ENCODE measurements around the gene NPB. TPM values are rescaled to one million over a fixed set of nuclear protein-coding genes. Genes with fewer than 3 reads are reported as not detected.
"Not testable (repeated sequence)": the region's sequence is repeated elsewhere in the genome, so short reads cannot be mapped to it uniquely, and the experiment has no call there.

Gene NPB
- total RNA-seq, 1 donor from 2014 or later, result 0.25 TPM

DNA sequence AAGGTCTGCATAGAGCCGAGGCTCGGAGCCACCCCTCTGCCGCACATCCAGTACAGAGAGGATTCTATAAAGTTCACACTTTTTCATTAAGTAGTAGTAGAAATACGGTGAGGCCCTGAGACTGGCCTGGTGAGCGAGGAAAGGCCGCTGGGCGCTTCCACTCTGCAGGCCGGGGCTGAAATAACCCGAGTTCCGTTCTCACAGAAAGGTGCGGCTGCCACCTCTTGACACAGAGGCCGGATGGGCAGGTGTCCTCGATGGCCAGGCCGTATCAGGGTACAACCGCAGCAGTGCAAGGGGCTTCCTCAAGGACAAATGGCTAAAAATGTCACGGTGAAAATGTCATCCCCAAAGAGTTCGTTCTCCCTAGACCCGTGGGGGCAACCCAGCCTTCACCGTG is 9.9 kb downstream of the NPB start:
- DNase-seq (ENCODE audit: low read depth), result no peak

DNA sequence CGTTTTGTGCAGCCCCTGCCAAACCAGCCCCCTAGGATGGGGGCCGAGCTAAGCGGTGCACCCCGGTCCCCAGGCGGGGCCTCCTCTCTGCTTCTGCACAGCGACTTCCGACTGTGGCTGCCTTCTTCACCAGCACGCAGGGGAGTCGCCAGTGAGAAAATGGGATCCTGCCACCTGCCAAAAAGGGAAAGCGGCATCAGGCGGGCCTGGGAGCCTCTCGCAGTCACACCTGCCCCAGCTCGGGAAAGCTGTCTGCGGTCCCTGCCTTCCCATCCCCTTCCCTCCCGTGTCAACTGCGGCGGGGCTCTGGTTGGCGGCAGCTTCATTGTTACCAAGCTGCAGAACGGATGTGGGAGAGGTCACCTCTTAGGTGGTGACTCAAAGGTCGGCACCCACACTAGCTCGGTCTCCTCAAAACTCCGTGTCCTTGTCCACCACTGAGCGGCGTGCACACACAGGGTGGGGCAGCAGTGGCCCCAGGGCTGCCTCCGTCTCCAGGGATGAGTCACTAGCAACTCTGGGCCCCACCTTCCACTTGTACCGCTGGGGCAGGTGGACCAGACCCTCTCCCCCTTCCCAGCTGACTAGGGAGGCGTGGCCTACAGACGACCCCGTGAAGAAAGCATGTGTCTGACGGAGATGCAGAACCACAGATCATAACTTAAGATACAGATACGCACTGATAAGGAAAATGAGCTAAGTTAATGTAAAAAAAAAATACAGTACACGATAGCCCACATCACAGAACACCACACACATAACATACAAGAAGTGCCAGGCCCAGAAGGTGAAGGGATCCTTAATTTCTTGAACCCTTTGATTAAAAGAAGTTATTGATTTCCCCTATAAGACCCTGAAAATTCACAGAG is 10.6 kb downstream of the NPB start:
- no peak for DNase-seq (ENCODE audit: low read depth)

DNA sequence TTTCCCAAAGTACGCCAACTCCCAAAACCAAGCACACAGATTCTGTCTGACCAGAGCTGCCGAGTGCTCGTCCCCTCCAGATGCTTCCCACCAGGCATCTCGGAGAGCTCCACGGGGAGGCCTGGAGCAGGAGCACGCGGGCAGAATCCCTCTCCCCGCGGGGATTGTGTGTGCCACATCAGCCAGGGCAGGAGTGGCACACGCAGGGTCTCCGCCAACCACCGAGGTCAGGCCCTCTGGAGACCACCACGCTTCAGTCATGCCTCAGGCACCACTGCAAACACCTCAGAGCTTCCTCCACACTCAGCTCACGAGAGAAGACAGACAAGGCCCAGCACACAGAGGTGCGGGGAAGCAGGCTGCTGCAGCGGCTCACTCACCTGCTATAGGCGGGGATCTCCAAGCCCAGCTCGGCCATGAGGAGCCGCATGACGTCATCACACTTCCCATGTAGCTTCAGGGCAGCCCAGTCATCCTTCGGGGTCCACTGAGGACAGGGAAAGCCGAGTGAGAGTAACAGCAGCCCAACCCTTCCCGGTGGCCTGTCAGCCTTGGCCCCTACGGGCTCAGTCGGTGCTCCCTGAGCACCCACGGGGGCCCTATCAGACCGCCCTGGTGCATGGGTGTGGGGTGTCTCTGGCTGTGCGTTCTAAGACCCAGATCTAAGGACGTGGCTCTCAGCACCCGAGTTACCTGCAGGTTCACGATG is 11.5 kb downstream of the NPB start:
- no peak for DNase-seq (ENCODE audit: low read depth)

DNA sequence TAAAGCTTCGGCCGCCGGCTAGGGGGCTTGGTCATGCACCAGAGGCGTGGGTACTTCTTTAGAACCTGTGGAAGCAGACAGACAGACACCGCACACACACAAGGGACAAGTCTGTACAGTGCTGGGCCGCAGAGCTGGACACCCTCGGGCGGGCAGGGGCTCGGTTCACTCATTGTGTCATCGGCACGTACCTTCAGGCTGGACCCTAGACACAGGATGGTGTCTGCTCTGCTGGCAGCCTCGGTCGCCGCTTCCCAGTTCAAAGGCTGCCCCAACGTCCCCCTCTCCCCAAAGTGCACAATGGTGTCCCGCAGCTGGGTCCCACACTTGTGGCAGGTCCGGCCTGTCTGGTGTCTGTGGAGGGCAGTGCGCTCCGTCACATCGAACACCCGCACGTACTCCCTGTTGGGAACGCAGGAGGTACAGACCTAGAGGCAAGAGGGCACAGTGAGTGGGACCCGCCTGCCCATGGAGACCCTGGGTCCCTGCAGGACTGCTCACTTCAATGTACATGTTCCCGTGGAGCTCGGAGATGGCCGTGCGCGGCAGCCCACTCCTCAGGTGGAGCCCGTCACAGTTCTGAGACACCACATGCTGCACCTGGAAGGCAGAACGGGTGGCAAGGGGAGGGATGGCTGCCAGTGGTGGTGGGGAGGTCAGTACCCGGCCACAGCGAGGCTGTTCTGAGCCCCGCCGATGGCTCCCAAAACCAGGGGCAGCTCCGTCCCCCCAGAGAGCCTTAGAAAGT is 12.2 kb downstream of the NPB start:
- no peak for DNase-seq (ENCODE audit: low read depth)

DNA sequence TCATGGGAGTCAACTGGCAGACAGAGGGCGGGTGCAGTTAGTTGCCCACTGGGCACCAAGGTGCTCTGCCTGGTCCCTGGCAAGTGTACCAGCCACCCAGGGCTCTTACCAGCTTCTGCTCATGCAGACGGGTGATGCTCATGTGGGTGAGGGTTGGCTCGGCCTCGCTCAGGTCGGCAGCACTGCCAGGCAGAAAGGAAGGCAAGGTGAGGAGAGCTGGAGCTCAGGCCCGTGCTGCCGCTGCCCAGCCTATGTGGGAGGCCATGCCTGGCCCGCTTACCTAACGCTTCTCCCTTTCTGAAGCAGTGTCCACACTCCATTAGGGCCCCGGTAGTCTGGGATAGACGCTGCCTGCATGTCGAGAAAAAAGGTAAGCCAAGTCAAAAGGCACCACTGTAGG is 13.3 kb downstream of the NPB start:
- no peak for DNase-seq (ENCODE audit: low read depth)

DNA sequence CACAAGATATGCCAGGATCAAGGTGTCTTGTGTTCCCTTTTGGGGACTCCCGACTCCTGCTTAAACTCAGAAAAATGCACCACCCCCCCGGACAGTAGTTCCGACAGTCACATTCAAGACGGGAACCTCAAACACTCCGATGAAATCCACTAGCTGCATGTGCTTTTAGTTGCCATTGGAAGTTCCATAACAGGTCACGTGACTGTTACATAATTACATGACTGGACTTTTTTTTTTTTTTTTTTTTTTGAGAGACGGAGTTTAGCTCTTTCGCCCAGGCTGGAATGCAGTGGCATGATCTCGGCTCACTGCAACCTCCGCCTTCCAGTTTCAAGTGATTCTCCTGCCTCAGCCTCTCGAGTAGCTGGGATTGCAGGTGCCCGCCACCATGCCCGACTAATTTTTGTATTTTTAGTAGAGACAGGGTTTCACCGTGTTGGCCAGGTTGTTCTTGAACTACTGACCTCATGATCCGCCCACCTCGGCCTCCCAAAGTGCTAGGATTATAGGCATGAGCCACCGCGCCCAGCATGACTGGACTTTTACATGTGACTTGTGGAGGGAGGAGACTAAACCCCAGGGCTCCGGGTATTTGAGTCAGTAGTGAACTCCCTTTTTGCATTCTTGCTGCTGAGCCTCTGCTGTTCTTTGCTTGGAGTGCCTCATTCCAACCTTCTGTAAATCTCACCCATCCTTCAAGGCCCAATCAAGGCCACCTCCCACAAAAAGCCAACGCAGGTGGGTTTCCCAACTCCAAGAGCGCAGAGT is 14.4 kb downstream of the NPB start:
- peak; percentile 74 for DNase-seq (ENCODE audit: low read depth)

DNA sequence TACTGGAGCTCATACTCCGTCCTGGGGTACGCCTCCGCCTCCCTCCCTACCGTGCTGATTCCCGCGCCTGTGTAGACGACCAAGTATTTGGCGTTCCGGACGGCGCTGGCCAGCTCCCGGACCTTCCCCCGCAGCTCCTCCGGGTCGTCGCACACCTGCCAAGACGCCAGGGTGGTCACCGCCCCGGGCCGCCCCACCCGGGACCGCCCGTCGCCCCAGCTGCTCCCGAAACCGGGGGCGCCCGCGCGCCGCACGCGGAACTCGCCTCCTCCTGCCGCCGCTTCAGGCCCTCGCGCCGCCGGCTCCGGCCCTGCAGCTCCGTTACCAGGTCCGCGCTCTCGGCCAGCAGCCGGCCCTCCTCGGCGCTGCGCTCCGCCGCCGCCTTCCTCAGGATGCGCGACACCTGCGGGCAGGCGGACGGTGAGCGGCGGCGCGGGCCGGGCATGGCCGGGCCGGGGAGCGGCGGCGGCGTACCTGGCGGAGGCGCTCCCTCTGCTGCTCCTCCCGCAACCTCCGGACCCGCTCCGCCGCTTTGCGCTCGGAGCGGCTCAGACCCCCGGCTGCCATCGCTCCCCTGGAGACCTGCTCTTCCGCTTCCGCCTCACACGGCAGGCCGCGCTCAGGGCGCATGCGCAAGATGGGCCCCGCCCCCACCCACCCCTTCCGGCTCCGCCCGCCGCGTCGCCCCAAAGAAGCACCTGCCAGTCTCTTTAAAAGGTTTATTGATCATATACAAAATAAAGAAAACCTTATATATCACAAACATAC is 15.7 kb downstream of the NPB start, which contains the start of gene SIRT7:
TSS of gene SIRT7 (minus strand) at position 612 of the 768 bp plus-strand sequence. CDS start at position 567, 45 bp downstream.
- no peak for DNase-seq (ENCODE audit: low read depth)

DNA sequence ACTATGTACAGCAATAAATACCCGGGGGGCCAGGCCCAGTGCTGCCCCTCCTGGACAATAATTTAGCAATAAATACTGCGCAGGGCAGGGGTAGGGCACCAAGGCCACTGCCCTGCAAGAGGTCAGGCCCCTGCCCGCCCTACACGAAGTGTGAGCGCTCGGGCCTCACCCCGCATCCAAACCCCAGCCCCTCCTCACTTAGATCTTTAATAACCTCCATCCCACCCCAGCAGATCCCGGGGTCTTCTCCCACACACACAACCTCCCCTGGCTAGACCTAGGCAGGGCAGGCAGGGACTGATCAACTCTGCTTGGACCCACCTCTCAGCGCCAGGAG is 16.3 kb downstream of the NPB start:
- not testable (repeated sequence) for DNase-seq (ENCODE audit: low read depth)

DNA sequence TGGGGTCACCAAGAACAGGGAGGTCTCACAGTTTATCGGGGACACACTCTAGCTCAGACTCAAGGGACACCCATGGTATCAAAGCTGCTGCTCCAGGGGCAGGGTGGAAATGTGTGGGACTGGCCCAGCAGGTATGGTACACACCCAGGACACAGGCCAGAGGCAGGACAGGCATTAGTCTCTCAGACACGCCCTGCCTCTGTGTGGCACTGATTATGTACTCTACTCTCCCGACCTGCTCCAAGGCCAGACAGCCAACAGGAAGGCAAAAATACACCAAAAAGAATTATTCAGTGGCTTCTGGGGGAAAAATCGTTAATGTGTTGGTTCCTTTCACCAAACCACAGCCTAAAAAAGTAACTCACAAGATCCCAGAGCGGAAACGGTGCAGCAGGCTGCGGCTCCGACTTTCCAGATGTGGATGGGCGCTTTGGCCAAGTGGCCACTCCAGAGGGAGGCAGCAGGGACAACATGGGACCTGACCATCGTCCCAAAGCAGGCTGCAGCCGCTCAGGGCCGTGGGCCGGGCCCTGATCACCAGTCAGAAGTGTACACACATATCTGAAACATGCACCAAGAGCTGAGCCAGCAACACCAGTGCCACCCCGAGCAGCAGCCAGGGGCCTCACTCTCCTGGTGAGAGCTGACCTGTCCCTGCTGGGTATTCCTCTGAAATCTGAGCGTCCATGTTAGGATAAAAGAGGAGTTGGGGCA is 17.0 kb downstream of the NPB start:
- no peak for DNase-seq (ENCODE audit: low read depth)

DNA sequence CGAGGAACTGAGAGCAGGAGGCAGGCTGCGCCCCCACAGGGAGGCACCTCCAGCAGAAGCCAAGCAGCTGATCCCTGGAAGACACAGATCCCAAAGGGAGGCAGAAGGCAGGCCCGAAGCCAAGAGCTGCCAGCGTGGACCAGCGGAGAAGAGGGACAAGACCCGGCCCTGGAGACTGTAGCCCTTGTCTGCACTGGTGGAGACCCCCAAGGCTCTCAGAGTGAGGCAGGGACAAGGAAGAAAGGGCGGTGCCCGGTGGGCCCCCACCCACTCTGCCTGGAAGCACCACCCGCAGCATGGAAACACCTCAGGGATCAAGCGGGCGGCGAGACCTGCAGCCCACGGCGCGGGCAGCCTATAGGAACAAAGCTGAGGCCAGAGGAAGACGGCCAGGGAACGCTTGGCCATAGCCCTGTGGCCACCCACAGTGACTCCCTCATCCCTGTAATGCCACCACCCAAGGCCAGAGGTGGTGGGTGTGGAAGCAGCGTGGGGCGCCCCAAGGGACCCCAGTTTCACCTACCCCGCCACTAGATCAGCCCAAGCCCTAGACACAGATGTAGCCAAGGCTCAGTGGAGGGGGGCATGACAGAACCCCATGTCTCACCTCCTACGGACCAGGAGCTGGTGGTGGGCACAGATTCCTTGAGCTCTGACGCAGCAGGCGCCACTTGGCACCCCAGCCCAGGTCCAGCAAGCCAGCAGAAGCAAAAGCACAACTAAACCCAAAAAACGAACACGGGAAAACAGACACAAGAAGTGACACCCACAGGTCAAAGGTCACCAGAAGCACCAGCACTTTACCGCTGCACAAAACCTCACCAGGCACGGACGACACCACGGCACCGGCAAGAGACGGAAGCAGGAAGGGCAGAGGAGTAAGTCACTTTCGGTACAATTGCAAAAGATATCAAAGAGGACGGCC is 18.8 kb downstream of the NPB start:
- no peak for DNase-seq (ENCODE audit: low read depth)

DNA sequence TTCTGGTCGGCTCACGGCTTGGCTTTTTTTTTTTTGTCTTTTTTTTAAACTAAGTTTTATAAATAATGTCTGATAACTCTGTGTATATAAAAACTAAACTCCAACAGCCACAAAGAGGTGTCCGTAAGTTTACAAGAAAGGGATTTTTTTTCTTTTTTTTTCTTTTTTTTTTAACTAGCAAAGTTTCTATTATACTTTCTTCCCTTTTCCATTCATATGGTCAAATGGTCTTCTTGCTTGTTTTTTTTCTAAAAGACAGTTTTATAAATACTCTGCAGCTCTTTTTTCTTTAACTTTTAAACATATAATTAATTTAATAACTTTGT is 19.5 kb downstream of the NPB start:
- DNase-seq (ENCODE audit: low read depth), result no peak

DNA sequence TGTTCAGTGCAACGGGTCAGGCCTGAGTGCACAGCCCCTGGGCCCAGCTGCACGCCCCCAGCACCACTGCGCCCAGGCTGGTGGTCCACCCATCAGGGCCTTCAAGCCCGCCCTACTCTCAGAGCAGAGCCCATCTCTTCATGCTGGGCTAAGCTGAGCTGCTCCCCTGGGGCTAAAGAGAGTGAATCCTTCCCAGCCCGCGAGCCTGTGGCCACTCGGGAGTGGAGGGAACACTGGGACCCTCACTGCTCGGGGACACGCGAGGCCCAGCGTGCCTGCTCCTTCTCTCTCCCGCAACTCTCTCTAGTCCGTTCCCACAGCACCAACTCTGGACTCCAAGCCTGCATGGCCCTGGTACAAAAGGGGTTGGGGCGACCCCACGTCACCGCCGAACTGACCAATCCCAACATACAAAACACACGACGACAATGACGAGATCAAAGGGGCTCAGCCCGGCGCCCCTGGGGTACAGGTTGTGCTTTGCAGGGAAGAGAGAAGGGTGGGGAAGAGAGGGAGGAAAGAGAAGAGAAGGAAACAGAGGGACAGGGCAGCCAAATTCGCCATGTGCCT is 20.0 kb downstream of the NPB start:
- DNase-seq (ENCODE audit: low read depth), result no peak

DNA sequence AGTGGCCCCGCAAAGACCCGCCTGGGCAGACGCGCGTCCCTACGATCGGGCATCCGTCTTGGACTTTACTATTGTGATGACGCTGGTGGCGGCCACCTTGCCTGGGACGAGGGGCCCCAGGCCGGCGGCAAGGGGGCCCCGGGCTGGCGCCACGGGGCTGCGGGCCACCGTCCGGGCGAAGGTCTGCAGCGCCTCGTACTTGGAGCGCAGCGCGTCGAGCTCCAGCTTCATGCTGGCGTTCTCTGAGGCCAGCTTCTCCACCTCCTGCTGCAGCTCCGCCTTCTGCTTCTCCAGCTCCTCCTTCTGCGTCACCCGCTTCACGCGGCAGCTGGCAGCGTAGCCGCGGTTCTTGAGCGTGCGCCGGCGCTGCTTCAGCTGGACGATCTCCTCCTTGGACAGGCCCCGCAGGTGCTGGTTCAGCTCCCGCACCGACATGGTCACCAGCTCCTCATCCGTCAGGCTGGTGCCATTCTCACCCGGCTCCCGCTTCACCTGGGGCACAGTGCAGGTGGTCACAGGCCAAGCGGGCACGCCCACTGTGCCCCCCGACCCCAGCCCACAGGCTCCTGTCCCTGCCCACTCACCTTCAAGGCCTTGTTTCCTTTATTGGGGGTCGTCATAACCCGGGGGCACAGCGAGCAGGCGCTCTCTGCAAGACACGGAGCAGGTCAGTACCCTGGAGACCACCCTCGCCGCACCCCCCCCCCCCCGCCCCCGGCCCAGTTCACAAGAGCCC is 20.7 kb downstream of the NPB start:
- no peak for DNase-seq (ENCODE audit: low read depth)

DNA sequence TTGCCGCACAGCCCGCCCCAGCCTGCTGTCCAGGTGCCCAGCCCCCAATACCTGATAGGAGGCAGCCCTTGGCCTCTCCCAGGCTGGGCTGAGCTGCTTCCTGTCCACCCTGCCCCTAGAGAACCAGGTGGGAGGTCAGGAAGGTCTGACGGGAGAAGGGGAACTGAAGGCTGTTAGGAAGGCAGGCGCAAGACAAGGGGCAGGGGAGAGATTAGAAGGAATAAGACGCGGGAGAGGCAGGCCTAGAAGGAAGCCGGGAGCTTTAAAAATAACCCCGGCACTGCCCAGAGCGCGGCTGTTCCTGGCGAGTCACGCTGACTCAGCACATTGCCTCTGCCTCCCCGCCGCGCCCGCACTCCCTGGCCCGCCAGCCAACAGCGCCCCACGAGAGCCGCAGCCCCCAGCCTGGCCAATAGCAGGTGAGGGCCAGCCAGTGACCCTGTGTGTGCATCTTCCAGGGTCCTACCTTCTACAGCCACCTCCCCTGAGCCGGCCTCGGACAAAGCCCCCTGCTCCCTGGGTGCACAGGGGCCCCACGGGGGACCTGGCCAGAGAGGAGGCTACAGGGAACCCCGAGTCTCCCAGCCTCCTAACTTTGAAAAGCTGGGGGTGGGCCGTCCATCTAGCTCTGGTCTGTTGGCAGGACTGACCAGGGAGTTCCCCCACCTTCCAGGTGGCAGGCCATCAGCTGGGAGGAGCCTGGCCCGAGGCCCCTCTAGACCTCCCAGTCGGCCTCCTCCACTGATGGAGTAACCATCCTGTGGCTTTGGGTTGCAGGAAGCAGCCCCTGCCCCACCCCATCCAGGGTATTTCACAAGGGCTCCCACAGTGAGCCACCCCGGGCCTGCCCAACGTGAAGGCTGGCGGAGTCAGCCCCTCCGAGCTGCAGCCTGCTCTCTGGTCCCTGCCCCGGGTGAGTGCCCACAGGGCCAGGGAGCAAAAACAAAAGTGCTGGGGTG is 21.5 kb downstream of the NPB start:
- DNase-seq (ENCODE audit: low read depth), result peak; percentile 58

DNA sequence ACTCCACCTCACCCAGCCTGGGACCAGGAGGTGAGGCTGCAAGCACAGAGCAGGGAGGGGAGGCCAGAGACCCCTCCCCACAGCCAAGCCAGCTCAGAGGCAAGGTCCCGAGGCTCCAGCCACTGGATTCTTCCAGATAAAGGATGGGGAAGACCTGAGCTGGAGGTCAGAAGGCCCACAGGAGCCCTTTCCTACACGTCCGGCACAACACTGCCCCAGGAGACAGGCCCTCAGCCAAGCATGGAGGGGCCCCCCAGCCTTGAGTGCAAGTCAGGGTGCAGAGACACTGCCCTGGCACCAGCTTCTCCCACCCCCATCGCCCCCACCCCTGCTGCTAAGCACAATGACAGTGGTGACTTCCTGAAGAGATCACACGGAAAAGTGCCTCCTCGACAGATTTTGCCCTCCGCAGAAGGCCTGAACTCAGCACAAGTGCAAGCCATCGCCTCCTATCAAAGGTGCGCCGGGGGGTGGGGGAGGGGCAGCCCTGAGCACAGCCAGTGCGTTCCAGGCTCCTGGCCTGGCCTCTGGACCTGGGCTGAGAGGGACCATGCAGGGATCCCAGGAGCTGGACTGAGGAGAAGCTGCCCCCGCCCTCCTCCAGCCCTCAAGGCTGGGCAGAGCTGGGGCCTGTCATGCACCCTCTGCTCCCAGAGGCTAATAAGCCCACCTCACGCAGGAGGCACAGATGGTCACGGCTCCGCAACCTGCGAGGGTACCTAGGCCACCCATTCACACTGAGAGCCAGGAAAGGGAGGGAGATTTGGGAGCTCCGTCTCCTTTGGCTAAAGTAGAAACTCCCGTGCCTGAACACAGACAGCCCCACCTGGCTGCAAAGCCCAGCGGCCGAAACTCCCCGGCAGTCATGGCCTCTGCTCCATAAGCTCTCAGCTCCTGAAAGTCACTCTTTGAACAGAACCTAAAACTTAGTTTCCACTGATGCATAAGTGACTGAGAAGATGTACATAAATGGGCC is 22.8 kb downstream of the NPB start:
- DNase-seq (ENCODE audit: low read depth), result no peak

Measured in renal cortical epithelial cell (primary cell).